Inferior parietal cortex (tissue), 1 donor: Measurements from ENCODE around the gene MUTYH.
"Not testable (repeated sequence)": the region's sequence is repeated elsewhere in the genome, so short reads cannot be mapped to it uniquely, and the experiment has no call there.

ENCODE experiments used
- DNase-seq: peaks from one replicate; pipeline ENCODE4 v3.0.0-alpha.2; 2016; ENCODE audit errors: extremely low spot score

MUTYH gene

DNA sequence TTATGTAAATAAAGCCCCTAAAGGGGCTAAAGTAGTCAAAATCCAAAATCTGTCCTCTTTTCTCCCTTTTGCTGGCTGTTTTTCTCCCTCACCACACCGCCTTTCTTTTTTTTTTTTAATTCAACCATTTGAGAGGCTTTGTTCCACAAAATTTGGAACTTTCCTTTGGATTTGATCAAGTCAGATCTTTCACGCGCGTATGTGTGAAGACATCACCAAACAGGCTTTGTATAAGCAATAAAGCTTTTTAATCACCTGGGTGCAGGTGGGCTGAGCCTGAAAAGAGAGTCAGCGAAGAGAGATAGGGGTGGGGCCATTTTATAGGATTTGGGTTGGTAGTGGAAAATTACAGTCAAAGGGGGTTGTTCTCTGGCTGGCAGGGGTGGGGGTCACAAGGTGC is 18.8 kb downstream of the MUTYH start:
- DNase-seq = no peak

DNA sequence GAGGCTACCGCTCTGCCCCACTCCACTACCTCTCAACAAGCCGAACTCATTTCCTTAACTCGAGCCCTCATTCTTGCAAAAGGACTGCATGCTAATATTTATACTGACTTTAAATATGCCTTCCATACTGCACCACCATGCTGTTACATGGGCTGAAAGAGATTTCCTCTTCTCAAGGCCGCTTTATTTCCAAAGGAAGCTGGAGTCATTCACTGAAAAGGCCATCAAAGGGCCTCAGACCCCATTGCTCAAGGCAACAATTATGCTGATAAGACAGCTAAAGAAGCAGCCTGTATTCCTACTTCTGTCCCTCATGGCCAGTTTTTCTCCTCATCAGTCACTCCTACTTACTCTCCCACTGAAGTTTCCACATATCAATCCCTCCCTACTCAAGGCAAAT is 20.5 kb downstream of the MUTYH start:
- DNase-seq = no peak

DNA sequence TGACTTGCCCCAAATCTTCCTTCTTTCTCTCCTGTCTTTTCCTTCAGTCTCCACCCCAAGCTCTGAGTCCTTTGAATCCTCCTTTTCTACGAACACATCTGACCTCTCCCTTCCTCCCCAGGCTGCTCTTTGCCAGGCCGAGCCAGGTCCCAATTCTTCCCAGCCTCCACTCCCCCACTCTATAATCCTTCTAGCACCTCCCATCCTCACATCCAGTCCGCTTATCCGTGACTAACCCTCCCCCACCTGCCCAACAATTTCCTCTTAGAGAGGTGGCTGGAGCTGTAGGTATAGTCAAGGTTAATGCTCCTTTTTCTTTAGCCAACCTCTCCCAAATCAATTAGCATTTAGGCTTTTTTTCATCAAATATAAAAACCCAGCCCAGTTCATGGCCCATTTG is 23.1 kb downstream of the MUTYH start:
- DNase-seq = no peak

DNA sequence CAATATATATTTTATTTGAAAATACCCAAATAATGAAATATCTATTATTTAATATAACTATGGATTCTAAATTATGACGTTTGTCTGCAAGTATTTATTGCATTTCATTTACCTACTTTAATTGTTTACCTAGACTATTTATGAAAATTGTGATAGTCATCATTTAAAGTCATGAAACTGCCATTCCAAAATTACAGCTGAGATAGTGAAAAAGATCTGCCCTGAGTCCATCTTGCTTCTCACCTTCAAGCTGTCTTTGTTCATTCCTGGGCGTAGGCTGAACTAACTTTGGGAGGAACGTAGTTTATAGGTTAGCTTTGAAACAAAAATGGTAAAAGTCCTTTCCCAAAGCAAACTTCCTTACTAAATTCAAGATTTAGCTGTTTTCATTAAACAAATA is 26.0 kb downstream of the MUTYH start:
- no peak for DNase-seq

DNA sequence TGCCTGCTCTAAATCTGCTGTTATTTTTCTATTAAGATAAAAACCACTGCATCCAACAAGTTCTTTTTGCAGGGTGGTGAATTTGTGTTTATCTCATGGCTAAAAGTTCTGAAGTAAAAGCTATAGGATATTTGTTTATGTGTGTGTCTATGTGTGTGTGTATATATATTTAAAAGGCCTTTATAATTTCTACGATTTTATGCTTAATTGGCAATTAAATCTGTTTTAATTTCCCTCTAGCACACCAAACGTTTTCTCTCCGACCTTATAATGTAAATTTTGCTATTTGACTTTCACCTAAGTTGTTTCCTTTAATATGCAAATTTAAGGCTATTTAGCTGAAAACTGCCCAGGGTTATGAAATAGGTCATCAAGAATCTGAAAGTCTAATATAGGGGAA is 33.3 kb downstream of the MUTYH start:
- no peak for DNase-seq

DNA sequence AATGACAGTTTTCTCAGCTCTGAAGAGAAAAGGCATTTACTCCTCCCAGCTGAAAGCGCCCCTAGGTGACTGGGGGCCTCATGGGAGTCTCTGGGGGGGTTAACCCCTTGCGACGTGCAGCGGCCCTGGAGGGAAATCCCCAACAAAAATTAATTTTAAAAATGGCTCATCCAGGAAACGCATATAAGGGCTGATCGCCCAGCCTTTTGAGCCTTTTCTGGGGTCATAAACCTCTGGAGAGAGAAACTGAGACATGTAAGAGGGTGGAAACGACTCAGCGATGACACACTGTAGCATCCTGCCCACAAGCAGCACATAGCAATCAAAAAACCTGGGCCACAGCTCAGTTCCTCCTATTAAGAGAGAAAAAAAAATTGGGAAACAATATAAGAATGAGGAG is 33.9 kb downstream of the MUTYH start:
- DNase-seq = no peak

DNA sequence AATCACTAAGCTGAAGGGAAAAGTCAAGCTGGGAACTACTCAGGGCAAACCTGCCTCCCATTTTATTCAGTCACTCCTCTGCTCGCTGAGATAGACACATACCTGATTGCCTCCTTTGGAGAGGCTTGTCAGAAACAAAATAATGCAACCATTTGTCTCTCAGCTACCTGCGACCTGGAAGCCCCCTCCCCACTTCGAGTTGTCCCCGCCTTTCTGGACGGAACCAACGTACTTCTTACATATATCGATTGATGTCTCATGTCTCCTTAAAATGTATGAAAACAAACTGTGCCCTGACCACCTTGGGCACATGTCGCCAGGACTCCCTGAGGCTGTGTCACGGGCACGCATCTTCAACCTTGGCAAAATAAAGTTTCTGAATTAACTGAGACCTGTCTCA is 35.0 kb downstream of the MUTYH start:
- DNase-seq = no peak

DNA sequence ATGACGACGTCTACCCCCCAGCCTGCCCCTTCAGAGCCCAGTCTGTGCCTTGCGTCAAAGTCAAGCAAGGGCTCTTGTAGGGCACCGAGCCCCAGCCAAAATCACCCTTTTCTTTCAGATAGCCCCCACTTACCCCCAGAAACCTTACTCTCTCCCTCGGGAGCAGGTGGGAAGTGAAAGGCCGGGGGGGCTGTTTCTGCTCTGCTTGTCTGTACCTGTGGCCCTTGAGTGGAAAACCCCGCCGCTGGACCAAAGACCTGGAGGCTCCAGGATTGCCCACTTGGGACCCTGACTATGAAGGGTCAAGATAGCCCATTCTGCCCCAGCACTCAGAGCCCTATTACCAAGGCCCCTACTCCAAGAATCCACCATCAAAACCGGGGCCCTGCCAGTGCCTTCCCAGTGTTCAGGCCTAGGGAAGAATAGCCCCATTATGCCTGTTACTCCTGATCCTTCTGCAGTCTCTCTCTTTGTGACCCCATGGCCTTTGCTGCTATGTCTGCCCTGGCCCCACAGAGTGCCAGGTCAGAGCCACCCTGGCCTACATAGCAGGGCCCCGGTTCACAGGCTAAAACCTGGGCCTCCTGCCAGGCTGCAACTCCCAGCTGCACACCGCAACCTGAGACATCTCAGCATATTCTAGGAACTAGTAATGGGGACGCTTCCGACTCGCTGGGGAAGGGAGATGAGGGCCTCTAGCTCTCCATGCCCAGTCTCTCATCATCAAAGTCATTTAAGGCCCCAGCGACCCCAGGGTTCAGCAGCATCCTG is 35.7 kb downstream of the MUTYH start:
- no peak for DNase-seq

DNA sequence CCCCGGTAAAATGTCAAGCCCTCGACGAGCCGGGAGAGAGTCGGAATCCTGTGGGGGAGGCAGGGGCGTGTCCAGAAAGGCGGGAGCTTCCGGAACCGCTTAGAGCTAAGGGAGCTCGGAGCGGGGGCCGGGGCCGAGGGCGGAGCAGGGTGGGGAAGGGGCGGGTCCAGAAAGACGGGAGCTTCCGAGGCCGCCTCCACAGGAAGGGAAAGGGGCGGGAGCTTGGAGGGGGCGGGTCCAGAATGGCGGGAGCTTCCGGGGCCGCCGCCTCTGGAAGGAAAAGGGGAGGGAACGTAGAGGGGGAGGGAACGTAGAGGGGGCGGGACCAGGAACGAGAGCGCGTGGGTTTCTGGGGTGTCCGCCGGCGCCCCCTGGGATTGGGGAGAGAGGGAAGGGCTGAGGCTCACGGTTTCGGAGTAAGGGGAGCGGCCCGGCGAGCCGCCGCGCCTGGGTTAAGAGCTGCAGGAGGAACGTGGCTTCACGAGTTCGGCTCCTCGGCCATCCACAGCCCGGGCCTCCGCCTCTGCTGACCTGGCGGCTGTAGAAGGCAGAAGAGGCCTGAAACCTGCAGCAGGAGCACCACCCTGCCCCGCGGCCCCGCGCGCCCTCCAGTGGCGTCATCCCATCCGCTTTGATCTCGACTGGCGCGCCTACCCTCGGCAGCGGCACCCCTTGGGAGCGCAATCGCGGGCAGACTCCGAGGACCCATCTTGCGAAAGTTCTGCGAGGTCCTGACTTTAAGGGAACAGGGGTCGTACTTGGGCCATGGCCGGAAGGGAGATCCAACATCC is 36.5 kb downstream of the MUTYH start:
- peak; percentile 91 for DNase-seq

DNA sequence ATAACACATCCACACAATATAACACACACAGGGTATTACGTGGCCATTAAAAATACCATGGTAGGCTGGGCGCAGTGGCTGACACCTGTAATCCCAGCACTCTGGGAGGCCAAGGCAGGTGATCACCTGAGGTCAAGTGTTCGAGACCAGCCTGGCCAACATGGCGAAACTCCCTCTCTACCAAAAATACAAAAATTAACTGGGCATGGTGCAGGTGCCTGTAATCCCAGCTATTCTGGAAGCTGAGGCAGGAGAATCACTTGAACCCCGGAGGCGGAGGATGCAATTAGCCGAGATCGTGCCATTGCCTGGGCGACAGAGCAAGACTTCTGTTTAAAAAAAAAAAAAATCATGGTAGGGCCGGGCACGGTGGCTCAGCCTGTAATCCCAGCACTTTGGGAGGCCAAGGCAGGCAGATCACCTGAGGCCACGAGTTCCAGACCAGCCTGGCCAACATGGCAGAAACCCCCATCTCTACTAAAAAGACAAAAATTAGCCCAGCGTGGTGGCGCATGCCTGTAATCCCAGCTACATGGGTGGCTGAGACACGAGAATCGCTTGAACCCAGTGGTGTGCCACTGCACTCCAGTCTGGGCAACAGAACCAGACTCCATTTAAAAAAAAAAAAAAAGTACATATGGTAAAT is 37.6 kb downstream of the MUTYH start:
- DNase-seq = no peak

DNA sequence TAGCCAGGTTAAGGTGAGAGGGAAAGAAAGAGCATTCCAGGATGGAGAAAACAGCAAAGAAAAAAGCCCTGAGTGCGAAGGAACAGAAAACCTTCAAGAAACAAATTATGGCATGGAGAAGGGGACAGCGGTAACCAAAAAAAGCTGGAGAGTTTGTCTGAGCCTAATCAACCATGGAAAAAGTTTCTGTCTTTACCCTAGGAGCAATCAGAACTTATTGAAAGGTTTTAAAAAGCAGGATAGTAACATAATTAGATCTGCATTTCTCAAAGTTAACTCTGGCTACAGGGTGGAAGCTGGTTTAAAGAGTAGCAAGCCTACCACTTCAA is 39.6 kb downstream of the MUTYH start:
- DNase-seq = no peak

DNA sequence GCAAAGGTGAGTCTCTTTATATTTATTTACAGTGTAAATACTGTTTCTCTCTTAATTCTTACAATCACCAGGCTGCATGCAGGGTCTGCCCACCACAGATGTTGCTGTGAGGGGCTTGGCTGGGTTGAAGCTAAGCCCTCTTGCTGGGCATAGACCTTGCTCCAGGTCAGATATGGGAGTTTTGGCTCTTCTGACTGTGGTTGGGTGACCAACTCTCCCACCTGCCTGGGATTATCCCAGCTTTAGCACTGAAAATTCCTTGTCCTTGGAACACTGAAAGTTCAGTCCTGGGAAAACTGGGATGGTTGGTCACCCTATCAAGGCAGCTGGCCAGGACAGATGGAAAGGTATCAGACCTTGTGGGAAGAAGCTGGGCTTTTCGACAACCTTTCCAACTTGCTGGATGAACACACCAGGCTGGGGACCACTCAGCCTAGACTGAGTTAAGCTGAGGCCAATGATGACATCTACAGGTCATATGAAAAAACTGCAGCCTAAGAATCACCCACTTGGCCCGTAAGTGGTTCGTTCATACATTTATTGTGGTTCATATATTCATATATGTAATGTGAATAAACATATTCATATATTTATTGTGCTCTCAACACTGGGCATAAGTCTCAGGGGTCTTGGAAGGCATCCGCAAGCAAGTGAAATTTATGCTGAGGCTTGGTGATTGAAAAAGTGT is 40.1 kb downstream of the MUTYH start:
- DNase-seq = peak; percentile 82

DNA sequence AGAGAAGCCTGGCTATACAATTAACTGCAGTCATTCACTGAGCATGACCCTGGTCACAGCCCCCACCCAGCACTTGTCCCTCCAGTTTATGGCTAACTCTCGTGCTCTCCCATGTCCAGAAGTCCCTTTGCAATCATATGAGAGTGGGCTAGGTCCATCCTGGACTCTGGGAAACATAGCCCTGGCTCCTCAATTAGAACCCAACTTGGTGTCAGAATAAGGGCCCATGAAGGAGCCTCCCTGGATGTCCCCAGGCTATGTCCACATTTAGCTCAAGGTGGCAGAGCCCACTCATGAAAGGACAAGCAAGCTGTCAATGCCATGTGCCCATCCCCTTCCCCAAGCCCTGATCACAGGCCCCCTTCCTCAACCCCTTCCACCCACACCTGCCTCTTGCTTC is 40.9 kb downstream of the MUTYH start:
- no peak for DNase-seq

DNA sequence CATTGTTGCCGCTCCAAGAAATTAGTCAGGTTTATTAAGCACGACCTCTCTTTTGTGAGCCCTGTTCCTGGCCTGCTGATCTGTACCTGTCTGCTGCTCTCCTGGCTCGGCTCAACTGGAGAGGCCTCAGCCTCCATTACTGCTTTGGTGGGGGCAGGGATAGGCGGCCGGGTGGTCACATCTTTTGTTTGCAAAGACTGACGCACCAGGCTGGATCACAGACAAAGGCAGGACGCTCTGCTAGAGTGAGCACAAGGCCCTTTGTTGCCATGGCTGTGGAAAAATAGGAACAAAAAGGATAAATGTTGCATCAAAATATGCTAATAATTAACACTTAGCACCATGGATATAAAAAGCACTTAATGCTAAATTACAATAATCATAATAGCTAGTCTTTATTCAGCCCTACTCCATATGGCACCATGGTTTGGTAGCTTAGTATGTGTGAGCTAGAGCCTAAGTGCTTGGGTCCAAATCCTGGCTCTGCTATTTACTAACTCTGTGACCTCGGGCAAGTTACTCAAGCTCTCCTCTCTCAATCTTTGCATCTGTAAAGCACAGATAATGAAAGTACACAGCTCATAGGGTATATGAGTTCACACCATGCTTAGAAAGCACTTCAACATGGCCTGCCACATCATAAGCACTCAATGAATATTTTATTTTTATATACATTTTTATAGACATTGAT is 42.4 kb downstream of the MUTYH start:
- no peak for DNase-seq

DNA sequence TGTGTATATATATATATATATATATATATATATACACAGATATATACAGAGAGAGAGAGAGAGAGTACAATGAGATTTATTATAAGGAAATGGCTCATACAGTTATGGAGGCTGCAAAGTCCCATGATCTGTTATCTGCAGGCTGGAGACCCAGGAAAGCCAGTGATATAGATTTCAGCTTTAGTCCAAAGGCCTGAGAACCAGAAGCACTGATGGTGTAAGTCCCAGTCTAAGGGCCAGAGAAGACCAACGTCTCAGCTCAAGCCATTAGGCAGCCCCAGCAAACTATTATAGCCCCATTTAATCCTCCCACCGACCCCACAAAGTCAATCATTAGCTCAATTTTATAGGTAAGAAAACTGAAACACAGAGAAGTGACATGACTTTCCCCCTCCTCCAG is 48.5 kb downstream of the MUTYH start:
- DNase-seq = no peak

DNA sequence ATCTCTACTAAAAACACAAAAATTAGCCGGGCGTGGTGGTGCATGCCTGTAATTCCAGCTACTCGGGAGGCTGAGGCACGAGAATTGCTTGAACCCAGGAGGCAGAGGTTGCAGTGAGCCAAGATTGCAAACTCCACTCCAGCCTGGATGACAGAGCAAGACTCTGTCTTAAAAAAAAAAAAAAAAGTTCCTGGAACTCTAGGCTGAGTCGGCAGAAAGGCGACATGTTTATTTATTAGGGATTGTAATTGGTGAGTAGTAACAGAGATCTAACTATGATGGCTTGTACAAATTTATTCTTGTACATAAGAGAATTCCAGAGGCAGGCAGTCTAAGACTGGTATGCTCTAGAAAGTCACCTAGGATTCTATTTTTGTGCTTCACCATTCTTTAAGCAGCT is 49.2 kb downstream of the MUTYH start:
- DNase-seq = not testable (repeated sequence)

DNA sequence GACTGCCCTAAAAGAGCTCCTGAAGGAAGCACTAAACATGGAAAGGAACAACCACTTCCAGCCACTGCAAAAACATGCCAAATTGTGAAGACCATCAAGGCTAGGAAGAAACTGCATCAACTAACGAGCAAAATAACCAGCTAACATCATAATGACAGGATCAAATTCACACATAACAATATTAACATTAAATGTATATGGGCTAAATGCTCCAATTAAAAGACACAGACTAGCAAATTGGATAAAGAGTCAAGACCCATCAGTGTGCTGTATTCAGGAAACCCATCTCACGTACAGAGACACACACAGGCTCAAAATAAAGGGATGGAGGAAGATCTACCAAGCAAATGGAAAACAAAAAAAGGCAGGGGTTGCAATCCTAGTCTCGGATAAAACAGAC is 53.7 kb downstream of the MUTYH start:
- not testable (repeated sequence) for DNase-seq

DNA sequence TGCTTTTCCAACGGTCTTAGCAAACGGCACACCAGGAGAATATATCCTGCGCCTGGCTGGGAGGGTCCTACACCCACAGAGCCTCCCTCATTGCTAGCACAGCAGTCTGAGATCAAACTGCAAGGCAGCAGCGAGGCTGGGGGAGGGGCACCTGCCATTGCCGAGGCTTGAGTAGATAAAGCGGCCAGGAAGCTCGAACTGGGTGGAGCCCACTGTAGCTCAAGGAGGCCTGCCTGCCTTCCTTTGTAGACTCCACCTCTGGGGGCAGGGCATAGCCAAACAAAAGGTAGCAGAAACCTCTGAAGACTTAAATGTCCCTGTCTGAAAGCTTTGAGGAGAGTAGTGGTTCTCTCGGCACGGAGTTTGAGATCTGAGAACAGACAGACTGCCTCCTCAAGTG is 55.4 kb downstream of the MUTYH start:
- DNase-seq = not testable (repeated sequence)

DNA sequence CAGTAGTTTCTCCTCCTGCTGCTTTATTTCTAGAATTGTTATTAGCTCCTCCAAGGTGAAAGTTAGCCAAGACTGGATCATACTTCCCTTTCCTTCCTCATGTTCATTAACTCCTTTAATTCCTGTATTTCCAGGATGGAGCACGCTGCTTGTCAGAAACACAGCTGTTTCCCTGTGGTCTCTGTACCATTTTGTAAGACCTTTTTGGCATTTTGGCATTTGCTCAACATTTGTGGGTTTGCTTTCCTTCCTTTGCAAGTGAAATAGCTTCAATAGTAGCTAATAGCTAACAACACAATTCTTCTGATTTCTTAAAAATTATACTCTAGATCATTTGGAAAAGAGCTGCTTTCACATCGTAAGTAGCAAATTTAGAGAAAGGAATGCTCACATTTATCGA is 57.9 kb downstream of the MUTYH start:
- no peak for DNase-seq
